Hematopoietic multipotent progenitor cell treated with erythropoietin and hydrocortisone succinate and interleukin-3 and kit ligand, for 15 days (in vitro differentiated cells): ENCODE data around the gene TOMT.
"Not testable (repeated sequence)": the region's sequence is repeated elsewhere in the genome, so short reads cannot be mapped to it uniquely, and the experiment has no call there.

Experiments
- DNase-seq: peaks from one replicate; pipeline ENCODE4 v3.0.0-alpha.2; 2015; ENCODE audit warnings: low spot score

Gene TOMT

DNA sequence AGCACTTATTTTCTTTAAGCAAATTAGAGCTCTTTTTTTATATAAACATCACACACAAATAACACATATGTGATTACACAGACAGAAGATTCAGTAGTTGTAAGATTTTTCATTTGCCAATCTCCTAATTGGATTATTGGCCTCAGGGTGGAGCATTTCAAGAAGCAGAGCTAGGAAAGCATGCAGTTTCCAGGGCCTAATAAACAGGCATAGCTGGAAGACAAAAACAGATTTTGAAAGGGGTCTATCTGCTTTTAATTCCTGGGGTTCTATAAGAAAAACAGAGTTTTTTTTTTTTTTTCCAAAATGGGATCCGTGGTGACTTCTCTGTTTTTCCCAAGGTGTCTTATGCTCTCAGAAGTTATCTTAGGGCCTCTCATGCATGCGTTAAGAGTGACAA, 22.2 kb downstream of the TOMT start:
- no peak for DNase-seq

DNA sequence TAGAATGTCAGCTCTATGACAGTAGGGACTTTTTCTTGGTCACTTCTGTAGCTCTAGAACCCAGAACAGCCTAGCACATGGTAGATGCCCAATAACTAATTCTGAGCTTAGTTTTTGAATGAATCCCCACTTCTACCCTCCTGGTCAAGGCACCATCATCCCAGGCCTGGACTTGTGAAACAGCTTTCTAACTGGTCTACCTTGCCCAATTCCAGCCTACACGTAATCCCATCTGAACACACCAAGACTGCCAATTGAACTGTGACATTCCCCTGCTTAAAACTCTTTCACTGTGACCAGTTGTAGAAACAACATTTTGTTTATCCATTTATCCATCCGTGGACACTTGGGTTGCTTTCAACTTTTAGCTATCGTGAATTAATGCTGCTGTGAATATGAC, 23.7 kb downstream of the TOMT start:
- no peak for DNase-seq

DNA sequence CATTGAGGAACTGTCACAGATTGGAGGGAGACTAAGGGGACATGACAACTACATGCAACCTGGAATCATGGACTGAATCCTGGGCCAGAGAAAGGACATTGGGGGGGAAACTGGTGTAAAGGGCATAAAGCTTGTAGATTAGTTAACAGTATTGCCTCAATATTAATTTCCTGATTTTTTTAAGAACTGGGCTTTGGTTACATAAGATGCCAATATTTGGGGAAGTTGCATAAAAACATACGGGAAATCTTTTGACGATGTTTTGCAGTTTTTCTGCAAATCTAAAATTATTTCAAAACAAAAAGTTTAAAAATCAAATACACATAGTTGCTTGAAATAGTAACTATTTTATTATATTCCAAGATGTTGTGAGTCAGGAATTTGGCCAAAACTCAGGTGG, 26.9 kb downstream of the TOMT start:
- no peak for DNase-seq

DNA sequence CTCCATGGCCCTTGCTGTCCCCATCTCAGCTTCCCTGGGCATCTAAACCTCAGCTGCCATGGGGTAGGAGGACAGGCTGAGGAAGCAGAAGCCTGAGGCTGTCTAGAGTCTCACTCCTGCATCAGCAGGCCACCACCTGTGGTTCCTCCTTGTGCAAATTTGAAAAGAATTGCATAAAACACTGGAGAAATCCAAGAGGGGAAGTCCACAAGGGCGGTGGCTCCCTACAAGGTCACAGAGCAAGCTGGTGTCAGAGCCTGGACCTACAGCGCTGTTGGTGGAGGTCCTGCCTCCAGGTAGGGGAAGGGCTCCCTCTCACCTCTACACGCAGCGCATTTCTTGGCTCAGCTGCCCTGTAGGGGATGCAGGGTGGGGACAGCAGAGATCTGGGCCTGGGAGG, 29.7 kb downstream of the TOMT start, which contains the start of gene FOLR3:
Gene FOLR3 (plus strand): TSS at position 253 of the 400 bp plus-strand sequence. CDS start 228 bp downstream, outside the sequence.
- not testable (repeated sequence) for DNase-seq

DNA sequence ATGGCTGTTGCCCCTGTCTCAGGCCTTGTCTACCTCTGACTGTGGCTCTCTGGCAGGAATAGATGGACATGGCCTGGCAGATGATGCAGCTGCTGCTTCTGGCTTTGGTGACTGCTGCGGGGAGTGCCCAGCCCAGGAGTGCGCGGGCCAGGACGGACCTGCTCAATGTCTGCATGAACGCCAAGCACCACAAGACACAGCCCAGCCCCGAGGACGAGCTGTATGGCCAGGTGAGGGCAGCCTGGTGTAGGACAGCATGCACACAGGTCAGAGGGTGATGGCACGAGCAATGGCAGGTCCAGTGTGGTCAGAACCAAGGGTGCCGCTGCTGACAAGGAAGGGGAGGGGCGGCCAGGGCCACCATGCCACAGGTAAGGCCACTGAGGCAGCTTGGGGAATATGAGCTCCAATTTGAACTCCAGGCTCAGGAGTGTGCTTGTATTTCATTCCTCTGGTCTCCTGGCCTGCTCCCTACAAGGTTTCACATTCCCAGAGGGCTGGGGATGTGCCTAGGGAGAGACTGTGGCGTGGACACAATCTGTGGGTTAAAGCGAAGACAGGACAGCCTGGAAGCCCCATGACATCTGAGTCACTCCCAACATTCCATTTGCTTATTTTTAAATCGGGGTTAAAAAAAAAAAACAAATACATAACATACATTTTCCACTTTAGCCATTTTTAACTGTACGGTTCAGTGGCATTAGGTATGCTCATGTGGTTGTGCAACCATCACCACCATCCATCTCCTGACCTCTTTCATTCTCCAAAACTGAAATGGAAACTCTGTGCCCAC, 30.4 kb downstream of the TOMT start:
- no peak for DNase-seq

DNA sequence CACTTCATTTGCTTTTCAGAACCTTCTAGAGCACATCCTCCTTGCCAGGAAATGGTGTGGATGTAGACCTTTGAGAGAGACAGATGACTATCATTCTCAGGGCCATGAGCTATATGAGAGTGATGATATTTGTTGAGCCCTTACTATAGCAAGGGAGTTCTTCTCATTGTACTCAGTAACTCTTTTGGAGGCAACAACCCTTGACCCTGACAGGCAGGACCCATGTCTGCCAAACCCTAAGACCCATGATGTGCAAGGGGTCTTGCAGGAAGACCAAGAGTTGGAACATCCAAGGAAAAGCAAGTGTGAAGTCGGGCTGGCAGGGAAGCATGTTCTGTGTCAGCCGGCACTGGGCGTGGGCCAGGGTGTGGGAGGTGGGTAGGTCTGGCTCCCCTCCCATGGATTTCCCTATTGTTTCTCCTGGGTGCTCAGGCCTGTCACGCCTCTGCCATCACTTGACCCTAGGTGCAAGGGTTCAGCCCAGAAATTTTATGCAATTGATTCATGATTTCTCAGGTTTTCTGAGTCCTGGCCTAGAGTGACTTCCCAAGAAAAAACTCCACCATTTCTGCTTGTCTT, 31.0 kb downstream of the TOMT start:
- no peak for DNase-seq

DNA sequence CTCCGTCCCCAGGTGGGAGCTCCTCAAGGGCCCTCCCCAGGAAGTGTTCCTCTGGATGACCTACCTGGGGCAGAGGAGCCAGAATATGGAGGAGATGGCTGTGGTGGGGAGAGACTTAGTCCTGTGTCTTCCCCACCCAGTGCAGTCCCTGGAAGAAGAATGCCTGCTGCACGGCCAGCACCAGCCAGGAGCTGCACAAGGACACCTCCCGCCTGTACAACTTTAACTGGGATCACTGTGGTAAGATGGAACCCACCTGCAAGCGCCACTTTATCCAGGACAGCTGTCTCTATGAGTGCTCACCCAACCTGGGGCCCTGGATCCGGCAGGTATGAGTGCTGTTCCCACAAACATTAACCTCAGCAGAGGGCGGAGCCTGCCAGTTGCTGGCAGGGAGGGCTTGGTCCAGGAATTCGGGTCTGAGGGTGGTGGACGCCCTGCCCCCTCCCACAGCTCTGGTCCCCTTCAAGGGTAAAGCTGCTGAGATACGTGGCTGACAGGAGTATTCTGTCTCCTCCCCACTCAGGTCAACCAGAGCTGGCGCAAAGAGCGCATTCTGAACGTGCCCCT, 33.2 kb downstream of the TOMT start:
- no peak for DNase-seq

DNA sequence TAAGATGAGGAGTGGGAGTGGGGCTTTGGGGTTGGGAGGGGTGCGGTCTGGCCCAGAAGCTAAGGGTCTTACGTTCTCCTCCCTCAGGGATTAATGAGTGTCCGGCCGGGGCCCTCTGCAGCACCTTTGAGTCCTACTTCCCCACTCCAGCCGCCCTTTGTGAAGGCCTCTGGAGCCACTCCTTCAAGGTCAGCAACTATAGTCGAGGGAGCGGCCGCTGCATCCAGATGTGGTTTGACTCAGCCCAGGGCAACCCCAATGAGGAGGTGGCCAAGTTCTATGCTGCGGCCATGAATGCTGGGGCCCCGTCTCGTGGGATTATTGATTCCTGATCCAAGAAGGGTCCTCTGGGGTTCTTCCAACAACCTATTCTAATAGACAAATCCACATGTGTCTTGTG, 33.8 kb downstream of the TOMT start:
- DNase-seq: no peak

DNA sequence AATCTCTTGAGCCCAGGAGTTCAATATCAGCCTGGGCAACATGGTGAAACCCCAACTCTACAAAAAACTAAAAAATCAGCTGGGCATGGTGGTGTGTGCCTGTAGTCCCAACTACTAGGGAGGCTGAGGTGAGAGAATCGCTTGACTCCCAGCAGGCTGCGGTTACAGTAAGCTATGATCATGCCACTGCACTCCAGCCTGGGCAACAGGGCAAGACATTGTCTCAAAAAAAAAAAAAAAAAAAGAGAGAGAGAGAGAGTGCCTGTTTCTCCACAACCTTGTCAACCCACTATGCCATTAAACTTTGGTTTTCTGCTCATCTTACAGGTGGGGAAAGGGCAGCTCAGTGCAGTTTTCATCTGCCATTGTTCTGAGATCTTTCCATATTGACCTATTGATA, 34.9 kb downstream of the TOMT start:
- DNase-seq: no peak

DNA sequence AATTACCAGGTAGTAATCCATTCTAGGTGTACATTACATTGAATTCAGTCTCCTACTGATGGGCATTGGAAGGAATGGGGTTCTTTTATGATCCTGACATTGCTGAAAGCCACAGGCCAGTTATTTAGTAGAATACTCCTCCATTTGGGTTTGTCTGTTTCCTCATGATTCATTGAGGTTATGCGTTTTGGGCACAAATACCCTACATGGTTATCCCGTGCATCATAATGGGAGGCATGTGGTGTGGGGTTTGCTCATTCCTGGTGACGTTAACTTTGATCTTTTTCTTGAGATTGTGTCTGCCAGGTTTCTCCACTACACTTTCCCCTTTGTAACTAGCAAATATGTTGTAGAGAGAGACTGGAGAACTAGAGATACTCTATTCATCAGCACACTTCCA, 35.3 kb downstream of the TOMT start:
- no peak for DNase-seq

DNA sequence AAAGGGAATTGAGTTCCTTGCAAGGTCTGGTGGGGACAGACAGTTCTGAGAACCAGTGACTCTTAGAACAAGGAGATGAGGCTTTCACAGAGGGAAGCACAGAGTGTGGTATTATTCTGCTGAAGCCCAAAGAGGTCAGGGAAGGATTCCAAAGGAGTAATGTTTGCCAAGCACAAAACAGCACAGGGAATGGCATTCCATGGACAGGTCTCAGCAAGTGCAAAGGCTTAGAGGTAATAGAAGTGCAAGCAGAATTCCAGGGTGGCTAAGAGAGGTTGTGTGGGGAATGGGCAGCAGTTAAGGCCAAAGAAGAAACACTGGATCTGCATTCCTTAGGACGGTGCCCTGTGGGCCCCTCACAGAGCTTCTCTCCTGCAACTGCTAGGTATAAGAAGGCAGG, 36.4 kb downstream of the TOMT start:
- DNase-seq: not testable (repeated sequence)

DNA sequence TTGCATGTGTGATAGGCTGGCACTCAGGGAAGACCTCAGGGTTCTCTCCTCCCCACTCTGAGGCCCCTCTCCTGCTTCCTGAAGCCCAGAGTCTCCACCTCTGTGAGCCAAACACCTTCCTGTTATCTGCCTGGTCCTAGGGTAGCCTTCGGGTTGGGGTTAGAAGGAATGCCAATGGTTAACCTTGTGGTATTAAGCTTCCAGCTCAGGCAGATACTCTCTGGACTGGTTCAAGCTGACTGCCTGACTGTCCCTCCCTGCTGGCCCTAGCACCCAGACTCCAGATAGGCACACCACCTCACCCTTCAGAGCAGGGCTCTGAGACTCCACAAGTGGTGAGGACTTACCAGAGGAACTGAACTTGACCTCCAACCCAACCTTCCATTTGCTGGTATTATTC, 36.8 kb downstream of the TOMT start:
- DNase-seq: not testable (repeated sequence)

DNA sequence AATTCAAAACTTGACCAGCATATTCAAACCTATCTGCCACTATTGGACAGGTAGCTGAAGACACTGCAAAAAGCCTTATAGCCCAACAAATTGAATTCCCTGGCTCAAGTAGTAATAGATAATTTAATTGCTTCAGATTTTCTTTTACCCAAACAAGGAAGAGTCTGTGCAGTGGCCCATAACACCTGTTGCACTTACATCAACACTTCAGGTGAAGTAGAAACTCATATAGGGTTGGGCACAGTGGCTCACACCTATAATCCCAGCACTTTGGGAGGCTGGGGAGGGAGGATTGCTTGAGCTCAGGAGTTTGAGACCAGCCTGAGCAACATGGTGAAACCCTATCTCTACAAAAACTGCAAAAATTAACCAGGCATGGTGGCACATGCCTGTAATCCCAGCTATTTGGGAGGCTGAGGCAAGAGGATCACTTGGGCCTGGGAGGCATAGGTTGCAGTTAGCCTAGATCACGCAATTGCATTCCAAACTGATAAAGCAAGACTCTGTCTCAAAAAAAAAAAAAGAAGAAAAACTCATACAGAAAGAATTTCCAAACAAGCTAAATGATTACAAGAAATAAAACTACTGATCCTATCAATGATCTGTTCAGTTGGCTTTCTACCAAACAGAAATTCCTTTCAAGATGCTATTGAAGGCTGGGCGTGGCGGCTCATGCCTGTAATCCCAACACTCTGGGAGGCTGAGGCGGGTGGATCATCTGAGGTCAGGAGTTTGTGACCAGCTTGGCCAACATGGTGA, 39.3 kb downstream of the TOMT start:
- no peak for DNase-seq

DNA sequence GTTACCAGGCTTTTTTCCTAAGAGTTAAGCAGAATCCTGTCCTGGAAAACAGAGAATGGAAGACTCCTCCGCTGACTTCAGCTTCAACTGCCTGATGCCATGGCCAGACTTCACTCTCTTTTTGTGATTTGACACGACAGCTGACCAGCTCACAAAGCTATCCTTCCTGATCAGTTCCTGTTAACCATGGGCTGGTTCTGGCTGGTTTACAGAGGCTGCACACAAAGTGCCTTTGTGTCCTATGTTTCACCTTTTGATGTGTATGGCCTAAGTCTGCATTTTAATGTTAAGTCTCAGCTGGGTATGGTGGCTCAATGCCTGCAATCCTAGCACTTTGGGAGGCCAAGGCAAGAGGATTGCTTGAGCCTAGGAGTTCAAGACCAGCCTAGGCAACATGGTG, 40.9 kb downstream of the TOMT start:
- DNase-seq: no peak

DNA sequence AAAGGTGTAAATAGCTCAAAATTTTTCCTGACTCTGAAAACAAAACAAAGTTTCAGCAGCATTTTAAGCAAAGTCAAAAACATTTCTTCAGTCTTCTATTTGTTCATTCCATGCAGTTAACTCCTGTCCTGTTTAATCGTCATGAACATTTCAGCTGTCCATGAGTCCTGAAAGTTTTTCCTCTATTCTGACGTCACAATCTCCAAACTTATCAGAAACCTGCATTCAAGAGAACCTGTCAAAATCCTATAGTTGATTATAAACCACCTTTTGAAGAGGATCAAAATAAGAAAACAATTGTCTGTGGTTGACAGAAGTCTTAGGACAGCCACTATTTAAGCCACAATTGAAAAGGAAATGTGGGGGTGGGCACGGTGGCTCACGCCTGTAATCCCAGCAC, 45.2 kb downstream of the TOMT start:
- DNase-seq: no peak

DNA sequence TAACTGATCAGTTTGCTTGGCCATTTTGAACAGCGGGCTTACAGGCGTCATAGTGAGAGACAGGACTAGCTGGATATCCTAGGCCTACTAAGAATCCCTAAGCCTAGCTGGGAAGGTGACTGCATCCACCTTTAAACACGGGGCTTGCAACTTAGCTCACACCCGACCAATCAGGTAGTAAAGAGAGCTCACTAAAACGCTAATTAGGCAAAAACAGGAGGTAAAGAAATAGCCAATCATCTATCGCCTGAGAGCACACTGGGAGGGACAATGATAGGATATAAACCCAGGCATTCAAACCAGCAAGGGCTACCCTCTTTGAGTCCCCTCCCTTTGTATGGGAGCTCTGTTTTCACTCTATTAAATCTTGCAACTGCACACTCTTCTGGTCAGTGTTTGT, 48.1 kb downstream of the TOMT start:
- not testable (repeated sequence) for DNase-seq

DNA sequence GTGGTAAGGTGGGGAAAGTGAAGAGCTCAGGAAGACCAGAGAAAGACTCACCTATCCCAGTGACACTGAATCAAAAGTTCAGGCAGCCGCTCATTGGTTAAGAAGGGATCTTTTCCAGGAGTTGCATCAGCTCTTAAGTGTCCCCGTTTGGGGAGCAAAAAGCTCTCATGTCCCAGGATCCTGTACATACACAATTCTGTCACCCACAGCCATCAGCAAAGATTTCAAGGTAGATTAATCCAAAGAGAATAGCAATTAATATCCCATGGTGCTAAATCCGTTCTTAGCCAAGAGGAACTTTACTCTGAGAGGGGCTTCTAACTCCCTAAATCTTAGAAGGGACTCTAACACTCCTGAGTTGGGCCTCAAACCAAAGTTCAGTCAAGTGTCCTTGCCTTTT, 49.1 kb downstream of the TOMT start:
- DNase-seq: no peak

DNA sequence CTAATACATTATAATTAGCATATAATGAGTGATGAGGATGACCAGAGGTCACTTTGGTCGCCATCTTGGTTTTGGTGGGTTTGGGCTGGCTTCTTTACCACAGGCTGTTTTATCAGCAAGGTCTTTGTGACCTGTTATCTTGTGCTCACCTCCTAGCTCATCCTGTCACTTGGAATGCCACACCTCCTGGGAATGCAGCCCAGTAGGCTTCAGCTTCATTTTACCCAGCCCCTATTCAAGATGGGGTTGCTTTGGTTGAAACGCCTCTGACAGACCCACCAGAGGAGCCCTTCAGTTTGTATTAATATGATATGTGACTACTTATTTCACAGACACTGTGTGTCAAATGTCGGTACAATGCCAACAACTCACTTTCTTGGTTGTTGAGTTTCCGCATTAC, 50.0 kb downstream of the TOMT start:
- DNase-seq: no peak

DNA sequence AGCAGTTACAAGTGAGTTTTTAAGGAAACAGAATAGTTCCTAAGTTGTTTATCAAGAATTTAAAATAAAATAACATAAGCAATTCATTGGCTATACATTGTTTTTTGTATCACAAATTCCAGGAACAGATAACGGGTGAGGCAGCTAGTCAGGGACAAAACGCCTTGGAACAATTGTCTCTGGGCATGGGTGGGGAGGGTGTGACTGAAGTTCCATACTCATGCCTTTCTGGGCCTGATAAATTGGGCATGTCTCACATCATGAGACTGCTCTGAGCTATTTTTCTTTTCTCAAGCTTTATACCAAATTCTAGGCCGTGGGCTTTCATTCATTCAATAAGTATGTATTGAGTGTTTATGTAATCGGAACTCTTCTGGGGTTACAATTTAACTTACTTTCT, 51.4 kb downstream of the TOMT start:
- DNase-seq: peak; percentile 36
